ENCODE data around the gene EDN2. TPM values are rescaled to one million over a fixed set of nuclear protein-coding genes. Genes with fewer than 3 reads are reported as not detected.

EDN2 gene
- total and polyA plus RNA-seq, 2 of the 8 experiments (the other 6 are each of a cell fraction or from before 2014, with no cell fraction given) = 0.32 to 0.39 TPM

DNA sequence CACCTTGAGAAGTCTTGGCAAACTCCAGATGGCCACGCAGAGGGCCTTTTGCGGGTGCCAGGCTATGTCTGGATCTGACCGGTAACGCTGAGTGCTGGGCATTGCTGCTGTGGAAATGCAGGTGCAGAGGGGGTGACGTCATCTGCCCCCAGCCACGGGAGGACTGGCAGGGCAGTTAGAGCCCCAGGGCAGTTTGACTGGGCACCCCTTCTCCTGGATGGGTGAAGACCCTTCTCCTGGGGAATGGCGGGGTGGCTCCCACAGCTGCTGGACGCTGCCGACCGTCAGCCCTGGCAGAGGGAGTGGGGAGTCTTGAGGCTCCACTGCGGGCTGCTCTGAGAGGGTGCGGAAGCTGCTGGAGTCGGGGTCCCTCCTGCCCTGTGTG, 12.6 kb upstream of the EDN2 start:
- Histone ChIP-seq H3K23ac (ENCODE audit: insufficient read length) (no peak overlapping the region), H3K4me1 (replicated peaks in 1 of 4; ENCODE audit: control insufficient read depth in 3 of 4, insufficient read depth in 4 of 4, low read length in 3 of 4) (peaks cover 0 to 23% (median 17%) of the 10 kb centered on the region in 4 experiments; a peak in 6 of 7 replicates), H2BK120ac (replicated peaks; ENCODE audit: low read depth, low read length) (peak overlapping the region; percentile 49), H2BK20ac (ENCODE audit: low read length) (no peak overlapping the region; the same call in 1 of the 2 replicates), H3K9me3 (ENCODE audit: insufficient read depth in 2 of 2, low read depth in 1 of 2, low read length in 1 of 2) (no peaks in the 10 kb centered on the region), H2AFZ (ENCODE audit: low read length) (no peak overlapping the region; the same call in 1 of the 2 replicates), H3K56ac (replicated peaks; ENCODE audit: insufficient read length, low read depth, low read length) (no peak overlapping the region), H2AK5ac (ENCODE audit: low read depth, low read length) (peak overlapping the region; percentile 2; the same call in 1 of the 2 replicates), H3K14ac (ENCODE audit: insufficient read length) (no peak overlapping the region), H3K27ac (ENCODE audit: low read depth, low read length) (no peak overlapping the region), H3K4me3 (ENCODE audit: extremely low read depth in 1 of 4, insufficient read depth in 2 of 4, low read depth in 3 of 4, low read length in 4 of 4) (0 out of 8 replicates have a peak overlapping the region, but pooled peaks of 1 of the 4 experiments have one; percentile 51), H3K18ac (ENCODE audit: extremely low read depth, low read length) (peak overlapping the region; percentile 97), H2BK5ac (ENCODE audit: low read depth, low read length) (peak overlapping the region; percentile 39; the same call in 1 of the 2 replicates), H4K91ac (replicated peaks; ENCODE audit: insufficient read length, low read length) (peak overlapping the region; percentile 96), H4K20me1 (replicated peaks in 1 of 2; ENCODE audit: control insufficient read depth in 1 of 2, insufficient read depth in 2 of 2, low read length in 2 of 2) (no peaks in the 10 kb centered on the region), H2BK12ac (ENCODE audit: low read depth, low read length) (peak overlapping the region; percentile 96), H4K5ac (ENCODE audit: insufficient read length, low read depth, low read length) (peak overlapping the region; percentile 51), H4K8ac (ENCODE audit: extremely low read depth, insufficient read depth, low read length) (peak overlapping the region; percentile 99), H3K79me2 (ENCODE audit: control insufficient read depth in 1 of 2, insufficient read depth in 2 of 2, low read length in 2 of 2) (no peaks in the 10 kb centered on the region), H3K36me3 (ENCODE audit: control insufficient read depth in 2 of 4, insufficient read depth in 4 of 4, low read length in 3 of 4) (no peaks in the 10 kb centered on the region), H3K79me1 (ENCODE audit: low read depth, low read length) (no peaks in the 10 kb centered on the region), H2BK15ac (ENCODE audit: low read length) (peak overlapping the region; percentile 88; the same call in 1 of the 2 replicates), H3K9ac (replicated peaks in 1 of 4; ENCODE audit: extremely low read depth in 1 of 4, low read depth in 3 of 4, low read length in 3 of 4) (peak overlapping the region in 2 of 4 experiments; percentile 56 to 60; a peak in 3 of 7 replicates), H3K4me2 (ENCODE audit: insufficient read depth in 1 of 2, low read depth in 2 of 2, low read length in 2 of 2) (peak overlapping the region in 1 of 2 experiments; percentile 65; a peak in 2 of 4 replicates), H3K23me2 (ENCODE audit: low read depth, low read length) (peaks cover 4% of the 10 kb centered on the region; the same call in 1 of the 2 replicates), H3K4ac (replicated peaks; ENCODE audit: insufficient read length, low read depth, low read length) (peak overlapping the region; percentile 25), H3K27me3 (replicated peaks in 1 of 4; ENCODE audit: control insufficient read depth in 3 of 4, extremely low read depth in 1 of 4, insufficient read depth in 3 of 4, low read length in 3 of 4) (peaks cover 0 to 13% (median 11%) of the 10 kb centered on the region in 4 experiments; a peak in 3 of 7 replicates)
- DNase-seq (ENCODE audit: low read depth in 1 of 2, low spot score in 2 of 2) = no peak
- WGBS, 2 experiments (ENCODE audit: extremely low coverage in 1 of 2, insufficient coverage in 1 of 2, insufficient read length in 1 of 2, insufficient replicate concordance in 2 of 2, low coverage in 1 of 2, low lambda C conversion rate in 2 of 2, missing lambda C conversion rate in 1 of 2) = 92% methylated on average over 9 of the region's 13 CpGs; no CpG with 5 or more reads in 1 of the 2 experiments
- FAIRE-seq = no peak
- TF ChIP-seq MAFK (IDR thresholded peaks at IDR 0.05; ENCODE audit: low read depth, low read length) (no peak), RBBP5 (IDR thresholded peaks at IDR 0.05; ENCODE audit: borderline replicate concordance, low read depth, low read length) (no peak), HDAC6 (IDR thresholded peaks at IDR 0.05; ENCODE audit: low read depth, low read length) (no peak), POLR2A (IDR thresholded peaks at IDR 0.05; ENCODE audit: control extremely low read depth in 1 of 2, low read depth in 2 of 2, low read length in 2 of 2) (0 out of 3 replicates have a peak, but pooled peaks of 1 of the 2 experiments have one; percentile 3), RFX5 (IDR thresholded peaks at IDR 0.05; ENCODE audit: borderline replicate concordance, low read depth, low read length) (no peak), CREB1 (IDR thresholded peaks at IDR 0.05) (no peak), FOSL1 (IDR thresholded peaks at IDR 0.05; ENCODE audit: insufficient read depth, low read depth, low read length) (no peak), SP4 (IDR thresholded peaks at IDR 0.05; ENCODE audit: low read length) (no peak)
- POLR2A ChIA-PET (ENCODE audit: partially characterized antibody) = interaction anchor here (0.7 to 3.5 kb wide), 9 partner anchors 10 to 148 kb away, joined by 3 to 21 read pairs (median 4); partner anchors contain the start of gene EDN2
- CTCF ChIA-PET (ENCODE audit: partially characterized antibody) = interaction anchor here (0.9 to 7.5 kb wide), 4 partner anchors 10 to 17 kb away, joined by 3 to 85 read pairs (median 9); partner anchors contain the start of gene EDN2
